Fibroblast of lung (primary cell): ENCODE results near the gene PRRC2B. TPM values are rescaled to one million over a fixed set of nuclear protein-coding genes. Genes with fewer than 3 reads are reported as not detected.

Experiments used
- DNase-seq, 2 donors: peaks; one replicate each; pipeline versions ENCODE4 v3.0.0 to v3.0.0-alpha.2; 2010; ENCODE audit warnings: low read depth in 2 of 2
- H2AFZ ChIP-seq: 2 replicates; pipeline ENCODE4 v1.5.1; 2012; ENCODE audit warnings: low read length, control low read depth, inconsistent platforms
- H3K27ac ChIP-seq: 2 replicates; pipeline ENCODE4 v1.5.1; 2011; ENCODE audit warnings: low read length, control low read depth; ENCODE audit not compliant: insufficient read depth
- H3K27me3 ChIP-seq: 2 replicates; pipeline ENCODE4 v1.5.1; 2011; ENCODE audit warnings: mild to moderate bottlenecking, low read length; ENCODE audit not compliant: control insufficient read depth, insufficient read depth
- H3K36me3 ChIP-seq: 2 replicates; pipeline ENCODE4 v1.5.1; 2011; ENCODE audit warnings: low read length; ENCODE audit not compliant: control insufficient read depth, insufficient read depth
- H3K4me1 ChIP-seq: 2 replicates; pipeline ENCODE4 v1.5.1; 2011; ENCODE audit warnings: low read length; ENCODE audit not compliant: control insufficient read depth, insufficient read depth; ENCODE audit errors: extremely low read depth
- H3K4me2 ChIP-seq: 2 replicates; pipeline ENCODE4 v1.5.1; 2011; ENCODE audit warnings: low read length, control low read depth; ENCODE audit not compliant: insufficient read depth; ENCODE audit errors: extremely low read depth
- H3K4me3 ChIP-seq, 4 experiments: fragments of 200-600 bp in 1 of 4; sonication (generic) in 1 of 4; replicated peaks in 1 of 4; 2 replicates each; pipeline ENCODE4 v1.5.1; 2011 to 2016; ENCODE audit warnings: low read length in 4 of 4, low read depth in 3 of 4, mild to moderate bottlenecking in 3 of 4, control low read depth in 2 of 4, inconsistent platforms in 1 of 4, mixed read lengths in 1 of 4; ENCODE audit not compliant: insufficient read depth in 1 of 4; ENCODE audit errors: control extremely low read depth in 1 of 4
- H3K79me2 ChIP-seq: 2 replicates; pipeline ENCODE4 v1.5.1; 2012; ENCODE audit warnings: mild to moderate bottlenecking, low read length, inconsistent platforms; ENCODE audit not compliant: control insufficient read depth, insufficient read depth
- H3K9ac ChIP-seq: 2 replicates; pipeline ENCODE4 v1.5.1; 2011; ENCODE audit warnings: mild to moderate bottlenecking, low read length, control low read depth; ENCODE audit not compliant: insufficient read depth
- H3K9me3 ChIP-seq: 2 replicates; pipeline ENCODE4 v1.5.1; 2012; ENCODE audit warnings: low read depth, low read length; ENCODE audit not compliant: control insufficient read depth, insufficient read depth
- H4K20me1 ChIP-seq: 2 replicates; pipeline ENCODE4 v1.5.1; 2011; ENCODE audit warnings: low read length; ENCODE audit not compliant: control insufficient read depth, insufficient read depth; ENCODE audit errors: extremely low read depth
- CTCF ChIP-seq, 2 donors: IDR thresholded peaks in 1 of 2; conservative IDR thresholded peaks in 1 of 2; 1 replicate in 1 of 2; 2 replicates in 1 of 2; pipeline ENCODE4 v1.5.1; 2011 to 2012; ENCODE audit warnings: low read length in 2 of 2, control low read depth in 1 of 2, inconsistent platforms in 1 of 2, low read depth in 1 of 2, mild to moderate bottlenecking in 1 of 2
- EZH2 ChIP-seq: IDR thresholded peaks from 2 replicates; pipeline ENCODE4 v1.5.1; 2012; ENCODE audit warnings: low read length, control low read depth, mild to moderate bottlenecking; ENCODE audit errors: missing control alignments
- polyA plus RNA-seq, 2 donors: library from polyadenylated mRNA; depleted of rRNA in 1 of 2; stranded (reverse) in 1 of 2; unstranded in 1 of 2; fragments of >200 nt; gene quantifications; 2 replicates each; pipeline ENCODE4 v1.2.1, GENCODE V29; 2011 to 2012; ENCODE audit warnings: missing spikeins in 1 of 2
- total RNA-seq: library from RNA; depleted of rRNA; stranded (reverse); fragments of >200 nt; gene quantifications from 2 replicates; pipeline ENCODE4 v1.2.1, GENCODE V29; 2014

The PRRC2B gene
- total and polyA plus RNA-seq, 2 donors (not counting 1 experiment from before 2014, with no cell fraction given) = 29.9 to 66.4 TPM

- H3K4me1 ChIP-seq = peaks cover 43% of the 10 kb centered on the region
These were observed 13.9 kb downstream of the PRRC2B start for GRCh38 chr9:131407717-131408195.

GRCh38 chr9:131409458-131409992, 15.6 kb downstream of the PRRC2B start:
- DNase-seq = no peak
- Histone ChIP-seq H3K36me3 (no peaks in the 10 kb centered on the region), H3K79me2 (peaks cover 94% of the 10 kb centered on the region), H3K4me2 (no peak overlapping the region), H4K20me1 (peaks cover 2% of the 10 kb centered on the region), H3K4me1 (peaks cover 35% of the 10 kb centered on the region), H3K9me3 (no peaks in the 10 kb centered on the region), H3K9ac (no peak overlapping the region), H3K27me3 (no peaks in the 10 kb centered on the region), H2AFZ (no peak overlapping the region), H3K27ac (peak overlapping the region; percentile 2), H3K4me3 (no peak overlapping the region)
- no peak for TF ChIP-seq CTCF (conservative IDR thresholded peaks at IDR 0.05 in 1 of 2, IDR thresholded peaks at IDR 0.05 in 1 of 2; ENCODE audit: low read depth in 1 of 2, low read length in 2 of 2)
- no peak for TF ChIP-seq EZH2

More at GRCh38 chr9:131407717-131408195, 13.9 kb downstream of the PRRC2B start:
- peak overlapping the region; percentile 65 for H3K27ac ChIP-seq
- peaks cover 2% of the 10 kb centered on the region for H4K20me1 ChIP-seq
- H3K9me3 ChIP-seq = no peaks in the 10 kb centered on the region
- peak overlapping the region; percentile 97 for H3K4me2 ChIP-seq
- TF ChIP-seq CTCF (conservative IDR thresholded peaks at IDR 0.05 in 1 of 2, IDR thresholded peaks at IDR 0.05 in 1 of 2; ENCODE audit: low read depth in 1 of 2, low read length in 2 of 2) (peak; percentile 45 to 46), EZH2 (no peak)
- peak overlapping the region; percentile 26 to 41 (median 32) for H3K4me3 ChIP-seq
- H3K79me2 ChIP-seq = peaks cover 97% of the 10 kb centered on the region
- DNase-seq = peak in 1 of 2 donors; percentile 68
- no peaks in the 10 kb centered on the region for H3K36me3 ChIP-seq
- H3K9ac ChIP-seq = no peak overlapping the region
- no peak overlapping the region for H2AFZ ChIP-seq
- no peaks in the 10 kb centered on the region for H3K27me3 ChIP-seq

GRCh38 chr9:131410044-131410491, 16.2 kb downstream of the PRRC2B start:
- Histone ChIP-seq H3K36me3 (no peaks in the 10 kb centered on the region), H3K79me2 (peaks cover 94% of the 10 kb centered on the region), H2AFZ (no peak overlapping the region), H3K4me3 (no peak overlapping the region), H3K27me3 (no peaks in the 10 kb centered on the region), H4K20me1 (peaks cover 2% of the 10 kb centered on the region), H3K4me1 (peaks cover 31% of the 10 kb centered on the region), H3K4me2 (peak overlapping the region; percentile 54), H3K9me3 (no peaks in the 10 kb centered on the region), H3K27ac (peak overlapping the region; percentile 3), H3K9ac (no peak overlapping the region)
- no peak for TF ChIP-seq EZH2
- no peak for TF ChIP-seq CTCF (conservative IDR thresholded peaks at IDR 0.05 in 1 of 2, IDR thresholded peaks at IDR 0.05 in 1 of 2; ENCODE audit: low read depth in 1 of 2, low read length in 2 of 2)
- DNase-seq = peak; percentile 55 to 72
